GM12878 (cell line): ENCODE measurements around the gene ASTN1. TPM values are rescaled to one million over a fixed set of nuclear protein-coding genes. Genes with fewer than 3 reads are reported as not detected.

Experiments
- ATAC-seq: fragments of 200-7000 bp; cut with Tn5 transposase; 3 replicates; pipeline ENCODE4 v1.9.1; 2020; ENCODE audit warnings: mild to moderate bottlenecking, moderate library complexity
- BruUV-seq: library from RNA; stranded (reverse); fragments of 400-500 nt; replicated peaks from 2 replicates; lab custom pipeline; 2021; lab: Mats Ljungman, UMichigan
- CTCF ChIA-PET: fragments of 300-600 bp; sonication (Branson Sonifier 250); formaldehyde crosslinking; extraction: SDS; loops from one replicate; lab custom pipeline; 2021; ENCODE audit warnings: inconsistent platforms; lab: Yijun Ruan, JAX
- POLR2A ChIA-PET: fragments of 350-600 bp; formaldehyde crosslinking; extraction: SDS; loops from one replicate; lab custom pipeline; 2021; ENCODE audit warnings: inconsistent platforms; lab: Charles Lee
- RAD21 ChIA-PET: fragments of 300-600 bp; sonication (Branson Sonifier 250); formaldehyde crosslinking; loops from one replicate; lab custom pipeline; 2023; ENCODE audit warnings: antibody characterized with exemption; ENCODE audit not compliant: unreplicated experiment; lab: Charles Lee
- SMC1A ChIA-PET: fragments of 300-600 bp; sonication (Branson Sonifier 250); formaldehyde crosslinking; loops from one replicate; lab custom pipeline; 2023; ENCODE audit not compliant: unreplicated experiment, uncharacterized antibody; lab: Charles Lee
- DNase-seq: peaks from one replicate; pipeline ENCODE4 v3.0.0-alpha.2; 2011; ENCODE audit warnings: low read depth, low spot score
- FAIRE-seq: peaks from 3 replicates; lab custom pipeline; 2011; peaks lifted over from hg19 to GRCh38; lab: Jason Lieb, UNC
- H2AFZ ChIP-seq: 2 replicates; pipeline ENCODE4 v1.6.0; 2011; ENCODE audit warnings: low read depth, low read length, control low read depth; ENCODE audit not compliant: control insufficient read depth
- H3K27ac ChIP-seq: 2 replicates; pipeline ENCODE4 v1.5.1; 2011; ENCODE audit warnings: control low read depth; ENCODE audit not compliant: control insufficient read depth, insufficient read depth
- H3K27me3 ChIP-seq, 2 experiments: replicated peaks in 1 of 2; 2 replicates each; pipeline versions ENCODE4 v1.6.0 to v1.6.1; 2011; ENCODE audit warnings: low read length in 1 of 2; ENCODE audit not compliant: control insufficient read depth in 2 of 2, insufficient read depth in 2 of 2
- H3K36me3 ChIP-seq, 2 experiments: 2 replicates each; pipeline ENCODE4 v1.5.1; 2011; ENCODE audit warnings: low read length in 1 of 2; ENCODE audit not compliant: control insufficient read depth in 2 of 2, insufficient read depth in 2 of 2
- H3K4me1 ChIP-seq: 2 replicates; pipeline ENCODE4 v1.6.1; 2011; ENCODE audit warnings: mild to moderate bottlenecking, low read length, moderate library complexity, mixed read lengths; ENCODE audit not compliant: control insufficient read depth, insufficient read depth
- H3K4me2 ChIP-seq: 2 replicates; pipeline ENCODE4 v1.6.0; 2011; ENCODE audit warnings: control low read depth; ENCODE audit not compliant: control insufficient read depth, insufficient read depth
- H3K4me3 ChIP-seq: fragments of 200-600 bp; sonication (generic); 2 replicates; pipeline ENCODE4 v1.5.1; 2016
- H3K79me2 ChIP-seq: 2 replicates; pipeline ENCODE4 v1.6.0; 2011; ENCODE audit warnings: low read length; ENCODE audit not compliant: control insufficient read depth, insufficient read depth
- H3K9ac ChIP-seq: 2 replicates; pipeline ENCODE4 v1.8.0; 2011; ENCODE audit warnings: low read length, control low read depth, mixed read lengths; ENCODE audit not compliant: control insufficient read depth, insufficient read depth
- H3K9me3 ChIP-seq: replicated peaks from 3 replicates; pipeline ENCODE4 v1.5.1; 2011; ENCODE audit warnings: mild to moderate bottlenecking, low read length; ENCODE audit not compliant: control insufficient read depth, insufficient read depth
- H4K20me1 ChIP-seq: 2 replicates; pipeline ENCODE4 v1.6.0; 2011; ENCODE audit not compliant: control insufficient read depth, insufficient read depth
- CBX3 ChIP-seq: fragments of 200-600 bp; sonication (generic); IDR thresholded peaks from 2 replicates; pipeline ENCODE4 v1.6.1; 2016; ENCODE audit warnings: low read depth, borderline replicate concordance
- CTCF ChIP-seq, 3 experiments: IDR thresholded peaks in 2 of 3; conservative IDR thresholded peaks in 1 of 3; 2 replicates each; pipeline ENCODE4 v1.5.1; 2011; ENCODE audit warnings: low read depth in 3 of 3, low read length in 3 of 3, mild to moderate bottlenecking in 3 of 3, control low read depth in 2 of 3, moderate library complexity in 2 of 3, inconsistent platforms in 1 of 3, mixed read lengths in 1 of 3; ENCODE audit not compliant: control insufficient read depth in 2 of 3, insufficient read depth in 1 of 3; ENCODE audit errors: extremely low read depth in 1 of 3
- EED ChIP-seq: sonication (generic); IDR thresholded peaks from 2 replicates; pipeline ENCODE4 v1.6.1; 2016; ENCODE audit warnings: antibody characterized with exemption, low read depth
- EZH2 ChIP-seq: IDR thresholded peaks from 2 replicates; pipeline ENCODE4 v1.6.1; 2012; ENCODE audit warnings: low read depth, mild to moderate bottlenecking, control low read depth, inconsistent platforms, low read length, borderline replicate concordance; ENCODE audit not compliant: control insufficient read depth
- FOS ChIP-seq: IDR thresholded peaks from 3 replicates; pipeline ENCODE4 v1.6.1; 2011; ENCODE audit warnings: borderline replicate concordance; ENCODE audit not compliant: insufficient read length; ENCODE audit errors: extremely low read depth
- FOXM1 ChIP-seq: IDR thresholded peaks from 2 replicates; pipeline ENCODE4 v1.6.1; 2012; ENCODE audit warnings: low read depth, mild to moderate bottlenecking, inconsistent platforms, low read length, moderate library complexity
- KDM1A ChIP-seq: fragments of 200-600 bp; sonication (generic); IDR thresholded peaks from 2 replicates; pipeline ENCODE4 v1.6.1; 2016; ENCODE audit warnings: borderline replicate concordance
- MTA2 ChIP-seq: fragments of 450-650 bp; IDR thresholded peaks from 2 replicates; pipeline ENCODE4 v1.6.1; 2016; ENCODE audit warnings: low read depth, mild to moderate bottlenecking, moderate library complexity
- NR2C1 ChIP-seq: fragments of 450-650 bp; IDR thresholded peaks from 2 replicates; pipeline ENCODE4 v1.6.1; 2017; ENCODE audit warnings: antibody characterized with exemption, mild to moderate bottlenecking, moderate library complexity
- NRF1 ChIP-seq: conservative IDR thresholded peaks from 2 replicates; pipeline ENCODE4 v1.6.1; 2011; ENCODE audit warnings: mild to moderate bottlenecking, low read depth, low read length, improper control_type of control experiment
- POLR2A ChIP-seq: IDR thresholded peaks from 2 replicates; pipeline ENCODE4 v1.6.1; 2011; ENCODE audit warnings: low read depth, mild to moderate bottlenecking, low read length
- RBBP5 ChIP-seq: fragments of 200-600 bp; sonication (generic); conservative IDR thresholded peaks from 2 replicates; pipeline ENCODE4 v1.6.1; 2016
- SIX5 ChIP-seq: IDR thresholded peaks from 2 replicates; pipeline ENCODE4 v1.6.1; 2011; ENCODE audit warnings: mild to moderate bottlenecking, low read depth, low read length, moderate library complexity; ENCODE audit not compliant: severe bottlenecking
- SREBF1 ChIP-seq: IDR thresholded peaks from 2 replicates; pipeline ENCODE4 v1.6.1; 2012; ENCODE audit warnings: mild to moderate bottlenecking, low read length
- SREBF2 ChIP-seq: IDR thresholded peaks from 2 replicates; pipeline ENCODE4 v1.6.1; 2012; ENCODE audit warnings: mild to moderate bottlenecking, low read length
- SUPT20H ChIP-seq: IDR thresholded peaks from 2 replicates; pipeline ENCODE4 v1.6.1; 2011; ENCODE audit warnings: low read depth, mild to moderate bottlenecking, low read length, moderate library complexity, borderline replicate concordance; ENCODE audit not compliant: control insufficient read depth
- TCF3 ChIP-seq: IDR thresholded peaks from 2 replicates; pipeline ENCODE4 v1.6.1; 2012; ENCODE audit warnings: low read depth, mild to moderate bottlenecking, low read length, borderline replicate concordance; ENCODE audit not compliant: insufficient read depth
- WRNIP1 ChIP-seq: IDR thresholded peaks from 2 replicates; pipeline ENCODE4 v1.6.1; 2011; ENCODE audit warnings: low read depth, low read length, improper control_type of control experiment, borderline replicate concordance
- WGBS: methylation state at CpG from one replicate; pipeline ENCODE4 v1.1.6; 2016; ENCODE audit warnings: low lambda C conversion rate; ENCODE audit not compliant: insufficient replicate concordance, insufficient coverage; ENCODE audit errors: missing lambda C conversion rate; 5-methylcytosine and 5-hydroxymethylcytosine counted together
- in situ Hi-C: fragments of 300-500 bp; cut with MboI; formaldehyde crosslinking; loops from 9 replicates; pipeline ENCODE4 v1.14.3; 2018; ENCODE audit warnings: mixed read lengths
- intact Hi-C: fragments of 100-400 bp; cut with micrococcal nuclease; formaldehyde crosslinking; loops from one replicate; pipeline ENCODE4 v1.14.2; 2022; ENCODE audit not compliant: unreplicated experiment
- polyA plus RNA-seq, 11 experiments: library from polyadenylated mRNA; depleted of rRNA in 4 of 11; unstranded in 6 of 11; stranded (reverse) in 5 of 11; fragments of >200 nt; fragmentation: Nextera tagmentation in 4 of 11; fragmentation: Illumina TruSeq in 1 of 11; extraction: Ambion mirVana in 4 of 11; extraction: Trizol in 1 of 11; gene quantifications; 1 replicate in 1 of 11; 2 replicates in 10 of 11; pipeline versions ENCODE4 v1.2.1 to v1.2.3, GENCODE V29; 2011 to 2016; ENCODE audit warnings: inconsistent platforms in 2 of 11, missing spikeins in 2 of 11, low read depth in 1 of 11
- total RNA-seq, 4 experiments: library from RNA; depleted of rRNA in 3 of 4; stranded (reverse); fragments of >200 nt in 3 of 4; fragmentation: Illumina TruSeq in 1 of 4; extraction: Trizol in 1 of 4; gene quantifications; 2 replicates each; pipeline versions ENCODE4 v1.2.1 to v1.2.3, GENCODE V29; 2013 to 2021

Gene ASTN1
- total and polyA plus RNA-seq, 10 of the 15 experiments (the other 5 are each of a cell fraction or from before 2014, with no cell fraction given) = 0.04 TPM; not detected in 9

DNA sequence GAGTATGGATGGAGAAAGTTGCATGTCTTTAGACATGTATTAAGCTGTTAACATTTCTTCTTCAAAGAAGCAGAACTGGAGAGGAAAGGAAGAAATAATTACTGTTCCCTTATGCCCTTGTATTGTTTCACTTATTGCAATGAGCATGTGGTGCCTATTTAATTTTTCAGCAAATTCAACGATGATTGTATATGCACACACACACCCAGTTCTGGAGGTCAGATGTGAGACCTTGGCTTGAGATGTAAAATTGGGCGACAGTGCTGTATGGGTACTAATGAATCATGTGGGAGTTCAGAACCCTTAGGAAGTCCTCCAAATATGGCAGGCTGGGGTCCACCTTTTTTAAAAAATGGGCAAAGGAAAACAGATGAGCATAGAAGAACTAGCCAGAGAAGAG lies 33.7 kb upstream of the ASTN1 start:
- no peaks in the 10 kb centered on the region for H3K27me3 ChIP-seq
- no peaks in the 10 kb centered on the region for H3K79me2 ChIP-seq
- in situ Hi-C loops (no loop called here), intact Hi-C loops (no loop called here)
- no peaks in the 10 kb centered on the region for H4K20me1 ChIP-seq
- WGBS = 0% methylated on average over 2 of the region's 2 CpGs
- no peak overlapping the region for H3K4me3 ChIP-seq
- H3K27ac ChIP-seq = no peak overlapping the region
- DNase-seq = no peak
- BruUV-seq = no TSS peak
- H2AFZ ChIP-seq = no peak overlapping the region
- H3K9me3 ChIP-seq = no peaks in the 10 kb centered on the region
- ChIA-PET CTCF (no interaction called here), RAD21 (no interaction called here), POLR2A (no interaction called here), SMC1A (no interaction called here)
- no peaks in the 10 kb centered on the region for H3K4me1 ChIP-seq
- H3K4me2 ChIP-seq = no peak overlapping the region
- no peak for FAIRE-seq
- H3K36me3 ChIP-seq = no peaks in the 10 kb centered on the region
- H3K9ac ChIP-seq = no peak overlapping the region
- ATAC-seq = no peak
- TF ChIP-seq SREBF2 (no peak), RBBP5 (no peak), FOS (no peak), POLR2A (no peak), MTA2 (no peak), NRF1 (no peak), CTCF (IDR thresholded peaks at IDR 0.05 in 2 of 3, conservative IDR thresholded peaks at IDR 0.05 in 1 of 3; ENCODE audit: control insufficient read depth in 2 of 3, extremely low read depth in 1 of 3, insufficient read depth in 1 of 3, low read depth in 3 of 3, low read length in 3 of 3) (no peak), TCF3 (no peak), SIX5 (no peak), EED (no peak), CBX3 (no peak), NR2C1 (no peak), SUPT20H (no peak), EZH2 (no peak), KDM1A (no peak), SREBF1 (no peak), WRNIP1 (no peak), FOXM1 (no peak)
